Measurements from ENCODE around the gene SERPINB1. TPM values are rescaled to one million over a fixed set of nuclear protein-coding genes. Genes with fewer than 3 reads are reported as not detected.

Gene SERPINB1
- total RNA-seq, 1 experiment from 2014 or later = 75.5 TPM

GRCh38 chr6:2794171-2794730, 47.4 kb downstream of the SERPINB1 start:
- no peak for DNase-seq (ENCODE audit: low spot score)

DNA sequence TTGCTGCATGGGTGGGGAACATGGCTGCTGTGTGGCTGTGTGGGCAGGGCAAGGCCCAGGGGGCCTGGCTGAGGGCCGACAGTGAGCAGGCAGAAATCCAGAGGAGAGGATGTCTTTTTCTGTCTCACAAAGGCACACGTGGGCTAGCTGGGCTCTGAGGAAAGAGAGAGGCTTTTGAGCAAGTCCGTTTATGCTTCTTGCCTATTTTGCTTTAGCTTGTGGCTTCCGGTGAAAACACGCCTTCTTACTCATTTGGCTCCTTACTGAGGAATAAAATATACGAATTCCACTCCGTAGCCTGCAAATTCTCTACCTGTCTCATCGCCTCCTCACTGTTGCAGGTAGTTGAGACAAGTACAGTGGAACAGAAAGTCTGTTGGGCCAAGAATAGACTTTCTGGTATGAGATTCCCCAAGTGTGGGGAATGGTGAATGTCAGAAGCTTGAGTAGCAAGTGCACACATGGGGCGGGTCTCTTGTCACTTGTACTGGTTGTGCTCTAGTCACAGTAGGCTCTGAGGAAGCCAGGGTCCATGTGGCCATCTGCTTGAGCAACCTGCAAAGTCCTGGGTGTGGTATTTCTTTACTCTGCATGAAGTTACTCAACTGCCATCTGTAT, 48.0 kb downstream of the SERPINB1 start:
- DNase-seq (ENCODE audit: low spot score) = no peak

- no peak for DNase-seq (ENCODE audit: low spot score)
These were observed 49.1 kb downstream of the SERPINB1 start for GRCh38 chr6:2792330-2793110.

- DNase-seq (ENCODE audit: low spot score) = no peak
These were observed 50.2 kb downstream of the SERPINB1 start for GRCh38 chr6:2791450-2791974.

DNA sequence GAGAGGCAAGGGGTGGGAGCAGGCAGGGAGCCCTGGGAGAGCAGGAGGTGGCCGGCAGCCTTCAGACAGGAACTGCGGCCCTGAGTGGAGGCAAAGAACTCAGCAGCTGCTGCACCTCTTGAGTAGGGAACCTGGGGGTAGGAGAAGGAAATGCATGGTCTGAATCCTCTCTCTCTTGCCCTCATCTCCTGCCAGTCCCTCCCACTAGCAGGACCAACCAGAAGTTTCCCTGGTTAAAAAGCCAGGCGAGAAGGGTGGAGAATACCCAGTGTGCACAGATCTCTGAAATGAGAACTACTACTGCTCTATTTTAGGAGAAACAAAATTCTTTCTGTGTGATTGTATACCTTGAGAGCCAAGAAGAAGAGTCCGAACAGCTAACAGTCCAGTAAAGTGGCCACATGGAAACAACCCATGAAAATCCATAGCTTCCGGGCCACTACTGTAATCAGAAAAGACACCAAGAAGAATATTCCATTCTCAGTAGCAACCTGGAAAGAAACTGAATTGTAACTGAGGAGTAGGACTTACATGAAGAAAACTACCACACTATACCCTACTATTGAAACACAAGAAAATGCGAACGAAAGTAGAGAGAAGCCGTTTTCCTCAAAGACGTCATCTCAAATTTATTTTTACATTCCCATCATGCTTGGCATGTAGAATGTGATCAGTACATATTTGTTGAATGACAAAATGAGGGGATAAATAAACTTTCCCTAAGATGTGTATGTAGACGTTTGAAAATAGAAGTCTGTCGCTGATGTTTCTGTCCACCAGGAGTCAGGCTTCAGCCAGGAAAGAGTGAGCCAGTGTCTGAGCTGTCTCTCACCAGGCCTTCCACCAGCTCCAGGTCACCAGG, 50.8 kb downstream of the SERPINB1 start:
- DNase-seq (ENCODE audit: low spot score) = peak; percentile 93

DNA sequence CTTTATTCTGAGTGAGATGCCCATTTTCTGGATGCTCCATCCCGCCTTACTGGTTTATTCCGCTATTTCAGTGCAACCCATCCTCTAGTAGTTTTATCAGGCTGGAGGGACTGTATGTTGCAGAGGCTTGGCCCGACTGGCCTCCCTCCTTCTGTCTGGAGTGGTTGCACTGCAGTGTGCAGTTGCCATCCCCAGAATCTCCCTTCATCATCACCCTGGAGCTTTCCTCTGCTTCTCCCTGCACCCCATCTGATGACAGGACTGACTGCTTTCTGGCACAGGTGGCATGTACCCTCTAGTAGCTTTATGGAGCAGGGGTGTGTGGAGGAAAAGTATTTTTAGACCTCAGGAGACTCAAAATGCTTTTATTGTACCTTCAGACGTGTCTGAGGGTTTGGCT, 55.4 kb downstream of the SERPINB1 start:
- no peak for DNase-seq (ENCODE audit: low spot score)

- DNase-seq (ENCODE audit: low spot score) = no peak
These were observed 56.7 kb downstream of the SERPINB1 start for GRCh38 chr6:2784930-2785329.

DNA sequence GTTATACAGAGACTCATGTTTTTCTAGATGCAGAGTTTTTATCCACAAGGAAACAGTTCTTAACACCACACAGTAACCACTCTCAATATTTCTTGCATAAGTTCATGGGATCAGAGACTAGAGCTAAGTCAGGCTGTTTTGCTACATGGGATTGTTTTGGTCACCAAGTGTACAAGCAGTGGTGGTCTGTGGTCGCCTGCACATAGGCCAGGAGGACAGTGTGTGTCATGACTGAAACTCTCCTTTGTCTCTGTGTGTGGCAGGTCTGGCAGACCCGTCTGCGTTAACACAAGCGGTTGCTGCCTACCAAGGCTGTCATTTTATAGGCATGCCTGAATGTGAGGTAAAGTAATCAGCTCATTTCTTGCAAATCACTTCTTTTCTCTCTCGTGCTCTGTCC, 57.6 kb downstream of the SERPINB1 start:
- DNase-seq (ENCODE audit: low spot score) = no peak

GRCh38 chr6:2783188-2783963, 58.3 kb downstream of the SERPINB1 start:
- DNase-seq (ENCODE audit: low spot score) = peak; percentile 56

- DNase-seq (ENCODE audit: low spot score) = no peak
These were observed 58.9 kb downstream of the SERPINB1 start for GRCh38 chr6:2782825-2783187.

DNA sequence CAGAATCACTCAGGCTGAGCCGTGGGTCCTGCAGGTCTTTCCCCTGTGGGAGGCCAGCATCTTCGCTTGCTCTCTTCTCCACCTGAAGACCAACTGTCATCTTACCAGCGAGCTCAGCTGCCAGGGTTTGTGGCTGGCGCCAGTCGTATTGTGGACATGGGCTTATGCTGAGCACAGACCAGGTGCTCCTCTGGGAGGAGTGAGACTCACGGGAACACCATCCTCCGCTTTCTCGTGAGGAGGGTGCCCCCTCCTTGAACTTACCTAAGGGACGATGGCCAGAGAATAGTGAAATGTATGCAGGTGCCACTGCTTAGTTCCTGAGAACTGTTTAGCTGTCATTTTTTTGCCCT, 59.3 kb downstream of the SERPINB1 start:
- DNase-seq (ENCODE audit: low spot score) = no peak

Small RNA genes lying within 50 kb of the gene (small RNA-seq; reads per million reads assigned to genes)
- gene MIR4645 = not detected

Other genes with a start within 250 kb of the SERPINB1 start
- 0.03 and 0.08 TPM in 2 replicates for gene MYLK4, start 90.9 kb downstream of the SERPINB1 start, total RNA-seq (2014; rRNA removed; shearing (Covaris generic))
- gene WRNIP1, start 76.5 kb downstream of the SERPINB1 start, total RNA-seq (2014; rRNA removed; shearing (Covaris generic)) = 92.6 and 103 TPM in 2 replicates
- 2.0 and 2.9 TPM in 2 replicates for gene SERPINB9, start 61.4 kb upstream of the SERPINB1 start, total RNA-seq (2014; rRNA removed; shearing (Covaris generic))
- gene SERPINB6, start 129.7 kb upstream of the SERPINB1 start, total RNA-seq (2014; rRNA removed; shearing (Covaris generic)) = 68.0 and 74.6 TPM in 2 replicates
- gene NQO2, start 158.0 kb upstream of the SERPINB1 start, total RNA-seq (2014; rRNA removed; shearing (Covaris generic)) = 24.4 and 28.5 TPM in 2 replicates
- gene RIPK1, start 226.6 kb upstream of the SERPINB1 start, total RNA-seq (2014; rRNA removed; shearing (Covaris generic)) = 11.7 and 12.6 TPM in 2 replicates

Data from HT-29 (cell line).